Endothelial cell of umbilical vein (primary cell): Measurements from ENCODE around the gene PPM1F. TPM values are rescaled to one million over a fixed set of nuclear protein-coding genes. Genes with fewer than 3 reads are reported as not detected.

Experiments used
- BruUV-seq: library from RNA; stranded (reverse); fragments of 400-500 nt; replicated peaks from 2 replicates; lab custom pipeline; 2021; lab: Mats Ljungman, UMichigan
- CTCF ChIA-PET: fragments of 300-600, 350-600 bp; sonication (Branson Sonifier 250); formaldehyde crosslinking; loops from one replicate; lab custom pipeline; 2021; ENCODE audit warnings: antibody characterized with exemption, inconsistent platforms; lab: Charles Lee
- POLR2A ChIA-PET: fragments of 300-600, 350-600 bp; sonication (Branson Sonifier 250); formaldehyde crosslinking; loops from one replicate; lab custom pipeline; 2021; ENCODE audit warnings: antibody characterized with exemption, inconsistent platforms; lab: Charles Lee
- DNase-seq: peaks from one replicate; pipeline ENCODE4 v3.0.0-alpha.2; 2011; ENCODE audit warnings: low read depth, low spot score
- FAIRE-seq: peaks from 2 replicates; lab custom pipeline; 2011; peaks lifted over from hg19 to GRCh38; lab: Jason Lieb, UNC
- H2AFZ ChIP-seq: 2 replicates; pipeline ENCODE4 v1.6.0; 2012; ENCODE audit warnings: low read depth, low read length, control low read depth, inconsistent platforms
- H3K27ac ChIP-seq: 2 replicates; pipeline ENCODE4 v1.5.1; 2011; ENCODE audit warnings: low read depth, mild to moderate bottlenecking, control low read depth, low read length, moderate library complexity; ENCODE audit not compliant: insufficient read depth
- H3K27me3 ChIP-seq, 2 experiments: 2 replicates each; pipeline versions ENCODE4 v1.6.0 to v1.6.1; 2011; ENCODE audit warnings: low read length in 2 of 2, mixed read lengths in 1 of 2; ENCODE audit not compliant: control insufficient read depth in 2 of 2, insufficient read depth in 2 of 2
- H3K36me3 ChIP-seq, 2 experiments: 2 replicates in 1 of 2; 3 replicates in 1 of 2; pipeline ENCODE4 v1.5.1; 2011; ENCODE audit warnings: low read length in 2 of 2, mild to moderate bottlenecking in 1 of 2, moderate library complexity in 1 of 2; ENCODE audit not compliant: control insufficient read depth in 2 of 2, insufficient read depth in 2 of 2; ENCODE audit errors: extremely low read depth in 1 of 2
- H3K4me1 ChIP-seq: 3 replicates; pipeline ENCODE4 v1.5.1; 2011; ENCODE audit warnings: mild to moderate bottlenecking, low read length; ENCODE audit not compliant: control insufficient read depth, insufficient read depth; ENCODE audit errors: extremely low read depth
- H3K4me2 ChIP-seq: 2 replicates; pipeline ENCODE4 v1.6.1; 2011; ENCODE audit warnings: low read length, control low read depth, mixed read lengths; ENCODE audit not compliant: insufficient read depth
- H3K4me3 ChIP-seq, 3 experiments: fragments of 200-600 bp in 1 of 3; sonication (generic), shearing (Covaris generic) in 1 of 3; replicated peaks in 1 of 3; 2 replicates each; pipeline ENCODE4 v1.5.1; 2011 to 2016; ENCODE audit warnings: control low read depth in 3 of 3, low read length in 3 of 3, mild to moderate bottlenecking in 2 of 3, inconsistent platforms in 1 of 3, low read depth in 1 of 3, moderate library complexity in 1 of 3; ENCODE audit not compliant: insufficient read depth in 1 of 3
- H3K79me2 ChIP-seq: 2 replicates; pipeline ENCODE4 v1.6.0; 2012; ENCODE audit warnings: low read length, inconsistent platforms; ENCODE audit not compliant: control insufficient read depth, insufficient read depth
- H3K9ac ChIP-seq: replicated peaks from 2 replicates; pipeline ENCODE3; 2011; ENCODE audit warnings: low read length, control low read depth; ENCODE audit not compliant: insufficient read depth; ENCODE audit errors: extremely low read depth
- H3K9me1 ChIP-seq: replicated peaks from 3 replicates; pipeline ENCODE4 v1.6.0; 2011; ENCODE audit warnings: mild to moderate bottlenecking, low read length; ENCODE audit not compliant: control insufficient read depth, insufficient read depth; ENCODE audit errors: extremely low read depth
- H3K9me3 ChIP-seq: replicated peaks from 2 replicates; pipeline ENCODE4 v1.5.1; 2012; ENCODE audit warnings: low read length, inconsistent platforms; ENCODE audit not compliant: control insufficient read depth, insufficient read depth
- H4K20me1 ChIP-seq: replicated peaks from 2 replicates; pipeline ENCODE3; 2011; ENCODE audit warnings: mild to moderate bottlenecking, low read length; ENCODE audit not compliant: control insufficient read depth, insufficient read depth; ENCODE audit errors: extremely low read depth
- EZH2 ChIP-seq: IDR thresholded peaks from 2 replicates; pipeline ENCODE4 v1.6.1; 2012; ENCODE audit warnings: borderline replicate concordance, low read depth, mild to moderate bottlenecking, moderate library complexity, low read length, inconsistent platforms; ENCODE audit not compliant: severe bottlenecking
- FOS ChIP-seq: IDR thresholded peaks from 2 replicates; pipeline ENCODE4 v1.6.1; 2011; ENCODE audit warnings: mild to moderate bottlenecking, low read length, moderate library complexity, borderline replicate concordance; ENCODE audit not compliant: insufficient read depth
- GATA2 ChIP-seq: IDR thresholded peaks from 2 replicates; pipeline ENCODE4 v1.7.0; 2011; ENCODE audit warnings: low read depth, mild to moderate bottlenecking, moderate library complexity, mixed read lengths, low read length; ENCODE audit not compliant: insufficient read length, insufficient read depth
- JUN ChIP-seq: IDR thresholded peaks from 2 replicates; pipeline ENCODE4 v1.6.1; 2011; ENCODE audit warnings: borderline replicate concordance, low read depth; ENCODE audit not compliant: insufficient read length, insufficient read depth
- MAX ChIP-seq: IDR thresholded peaks from 2 replicates; pipeline ENCODE4 v1.6.1; 2011; ENCODE audit not compliant: insufficient read depth, insufficient read length
- MYC ChIP-seq: IDR thresholded peaks from one replicate; pipeline ENCODE4 v1.6.1; 2011; ENCODE audit warnings: mild to moderate bottlenecking, low read depth, low read length
- POLR2A ChIP-seq: IDR thresholded peaks from 2 replicates; pipeline ENCODE4 v1.6.1; 2012; ENCODE audit warnings: low read depth, mild to moderate bottlenecking, control low read depth, low read length
- dilution Hi-C: fragments of 300-500 bp; cut with MboI; formaldehyde crosslinking; loops from one replicate; pipeline ENCODE4 v1.15.0; 2019; ENCODE audit warnings: low sequenced_read_pairs; ENCODE audit not compliant: extremely low pct_ligation_motif_present
- intact Hi-C: fragments of 100-400 bp; cut with micrococcal nuclease; formaldehyde crosslinking; loops from one replicate; pipeline ENCODE4 v1.10.0; 2022
- polyA plus RNA-seq, 4 experiments: library from polyadenylated mRNA; depleted of rRNA in 3 of 4; stranded (reverse) in 3 of 4; unstranded in 1 of 4; fragments of >200 nt; gene quantifications; 2 replicates each; pipeline versions ENCODE4 v1.2.1 to v1.2.3, GENCODE V29; 2011 to 2012; ENCODE audit warnings: missing spikeins in 1 of 4
- total RNA-seq: library from RNA; stranded (reverse); gene quantifications from 2 replicates; pipeline ENCODE4 v1.2.3, GENCODE V29; 2021
- TF ChIP-seq, protein P1 (sequence below), 2 donors: IDR thresholded peaks; 1 replicate in 1 of 2; 2 replicates in 1 of 2; pipeline ENCODE4 v1.5.1; 2011; ENCODE audit warnings: low read length in 2 of 2, mild to moderate bottlenecking in 2 of 2, moderate library complexity in 2 of 2, control low read depth in 1 of 2, inconsistent platforms in 1 of 2, low read depth in 1 of 2; ENCODE audit not compliant: insufficient read depth in 1 of 2; ENCODE audit errors: extremely low read depth in 1 of 2

PPM1F gene
- total and polyA plus RNA-seq, 2 donors (not counting 3 experiments of a cell fraction or from before 2014, with no cell fraction given): 107 to 178 TPM

- no peak for FAIRE-seq
- no peaks in the 10 kb centered on the region for H3K79me2 ChIP-seq
- H3K27ac ChIP-seq: no peak overlapping the region
- intact Hi-C loops (no loop called here), dilution Hi-C loops (no loop called here)
- no peak overlapping the region for H3K4me2 ChIP-seq
- peaks cover 3% of the 10 kb centered on the region for H4K20me1 ChIP-seq
- H3K9ac ChIP-seq: no peak overlapping the region
- H3K27me3 ChIP-seq: no peaks in the 10 kb centered on the region
- ChIA-PET CTCF (interaction anchor here (4.1 kb wide), 1 partner anchor 142 kb away, joined by 19 read pairs; no protein-coding TSS in a partner anchor), POLR2A (no interaction called here)
- no peak overlapping the region for H3K4me3 ChIP-seq
- H3K9me3 ChIP-seq: no peaks in the 10 kb centered on the region
- TF ChIP-seq, protein P1, sequence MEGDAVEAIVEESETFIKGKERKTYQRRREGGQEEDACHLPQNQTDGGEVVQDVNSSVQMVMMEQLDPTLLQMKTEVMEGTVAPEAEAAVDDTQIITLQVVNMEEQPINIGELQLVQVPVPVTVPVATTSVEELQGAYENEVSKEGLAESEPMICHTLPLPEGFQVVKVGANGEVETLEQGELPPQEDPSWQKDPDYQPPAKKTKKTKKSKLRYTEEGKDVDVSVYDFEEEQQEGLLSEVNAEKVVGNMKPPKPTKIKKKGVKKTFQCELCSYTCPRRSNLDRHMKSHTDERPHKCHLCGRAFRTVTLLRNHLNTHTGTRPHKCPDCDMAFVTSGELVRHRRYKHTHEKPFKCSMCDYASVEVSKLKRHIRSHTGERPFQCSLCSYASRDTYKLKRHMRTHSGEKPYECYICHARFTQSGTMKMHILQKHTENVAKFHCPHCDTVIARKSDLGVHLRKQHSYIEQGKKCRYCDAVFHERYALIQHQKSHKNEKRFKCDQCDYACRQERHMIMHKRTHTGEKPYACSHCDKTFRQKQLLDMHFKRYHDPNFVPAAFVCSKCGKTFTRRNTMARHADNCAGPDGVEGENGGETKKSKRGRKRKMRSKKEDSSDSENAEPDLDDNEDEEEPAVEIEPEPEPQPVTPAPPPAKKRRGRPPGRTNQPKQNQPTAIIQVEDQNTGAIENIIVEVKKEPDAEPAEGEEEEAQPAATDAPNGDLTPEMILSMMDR (IDR thresholded peaks at IDR 0.05; ENCODE audit: extremely low read depth in 1 of 2, insufficient read depth in 1 of 2, low read depth in 1 of 2, low read length in 2 of 2): no peak
- TF ChIP-seq GATA2 (no peak), POLR2A (no peak), JUN (no peak), MYC (no peak), MAX (no peak), FOS (no peak), EZH2 (no peak)
- BruUV-seq: no TSS peak
- no peak for DNase-seq
- H3K9me1 ChIP-seq: no peaks in the 10 kb centered on the region
- peaks cover 9 to 14% of the 10 kb centered on the region in 2 experiments for H3K36me3 ChIP-seq
- H3K4me1 ChIP-seq: no peaks in the 10 kb centered on the region
- H2AFZ ChIP-seq: no peak overlapping the region
Observed at GRCh38 chr22:21917959-21918261, 34.7 kb downstream of the PPM1F start.
